ENCODE data around the gene QRICH2.

The QRICH2 gene

GRCh38 chr17:76329664-76330063 is 21.6 kb upstream of the QRICH2 start:
- TF ChIP-seq, protein P1, sequence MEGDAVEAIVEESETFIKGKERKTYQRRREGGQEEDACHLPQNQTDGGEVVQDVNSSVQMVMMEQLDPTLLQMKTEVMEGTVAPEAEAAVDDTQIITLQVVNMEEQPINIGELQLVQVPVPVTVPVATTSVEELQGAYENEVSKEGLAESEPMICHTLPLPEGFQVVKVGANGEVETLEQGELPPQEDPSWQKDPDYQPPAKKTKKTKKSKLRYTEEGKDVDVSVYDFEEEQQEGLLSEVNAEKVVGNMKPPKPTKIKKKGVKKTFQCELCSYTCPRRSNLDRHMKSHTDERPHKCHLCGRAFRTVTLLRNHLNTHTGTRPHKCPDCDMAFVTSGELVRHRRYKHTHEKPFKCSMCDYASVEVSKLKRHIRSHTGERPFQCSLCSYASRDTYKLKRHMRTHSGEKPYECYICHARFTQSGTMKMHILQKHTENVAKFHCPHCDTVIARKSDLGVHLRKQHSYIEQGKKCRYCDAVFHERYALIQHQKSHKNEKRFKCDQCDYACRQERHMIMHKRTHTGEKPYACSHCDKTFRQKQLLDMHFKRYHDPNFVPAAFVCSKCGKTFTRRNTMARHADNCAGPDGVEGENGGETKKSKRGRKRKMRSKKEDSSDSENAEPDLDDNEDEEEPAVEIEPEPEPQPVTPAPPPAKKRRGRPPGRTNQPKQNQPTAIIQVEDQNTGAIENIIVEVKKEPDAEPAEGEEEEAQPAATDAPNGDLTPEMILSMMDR (IDR thresholded peaks at IDR 0.05; ENCODE audit: low read depth, low read length, missing control alignments): no peak
- DNase-seq (ENCODE audit: extremely low read depth, low read depth): no peak
- H3K4me3 ChIP-seq (replicated peaks; ENCODE audit: low read depth, low read length): no peak overlapping the region

GRCh38 chr17:76327696-76328095 is 19.6 kb upstream of the QRICH2 start:
- TF ChIP-seq, protein P1 (IDR thresholded peaks at IDR 0.05; ENCODE audit: low read depth, low read length, missing control alignments): no peak
- DNase-seq (ENCODE audit: extremely low read depth, low read depth): no peak
- no peak overlapping the region for H3K4me3 ChIP-seq (replicated peaks; ENCODE audit: low read depth, low read length)

DNA sequence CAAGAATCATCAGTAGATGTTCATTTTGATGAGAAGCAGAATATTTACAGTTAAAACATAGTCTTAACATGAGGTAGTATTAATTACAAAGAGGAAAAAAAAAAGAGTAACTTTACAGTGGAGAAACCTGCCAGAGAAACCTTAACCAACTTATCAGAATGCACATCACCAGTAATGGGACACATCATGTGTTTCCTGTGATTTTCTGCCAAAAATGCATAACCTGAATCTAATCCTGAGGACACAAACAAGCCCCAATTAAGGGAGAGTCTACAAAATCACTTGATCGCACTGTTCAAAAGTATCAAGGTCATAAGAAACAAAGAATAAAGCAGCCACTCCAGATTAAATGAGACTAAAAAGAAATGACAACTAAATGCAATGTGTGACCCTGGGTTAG is 18.2 kb upstream of the QRICH2 start:
- no peak for DNase-seq (ENCODE audit: extremely low read depth, low read depth)
- TF ChIP-seq, protein P1 (IDR thresholded peaks at IDR 0.05; ENCODE audit: low read depth, low read length, missing control alignments): no peak
- no peak overlapping the region for H3K4me3 ChIP-seq (replicated peaks; ENCODE audit: low read depth, low read length)

DNA sequence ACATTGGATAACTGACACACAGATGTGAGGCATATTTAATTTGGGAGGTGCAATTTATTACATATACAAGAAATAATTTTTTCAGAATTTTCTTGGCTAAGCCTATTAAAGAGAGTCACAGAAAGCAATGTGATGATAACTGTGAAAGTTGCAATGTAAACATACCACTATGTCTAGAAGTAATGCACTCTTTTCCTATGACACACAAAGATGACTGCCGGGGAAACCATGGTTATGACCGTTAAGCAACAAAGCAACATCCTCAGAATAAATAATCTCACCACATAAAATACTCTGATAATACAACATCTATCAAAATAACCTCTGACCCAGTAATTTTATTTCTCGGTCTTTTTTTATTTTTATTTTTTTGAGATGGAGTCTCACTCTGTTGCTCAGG is 10.5 kb upstream of the QRICH2 start:
- TF ChIP-seq, protein P1 (IDR thresholded peaks at IDR 0.05; ENCODE audit: low read depth, low read length, missing control alignments): no peak
- H3K4me3 ChIP-seq (replicated peaks; ENCODE audit: low read depth, low read length): no peak overlapping the region
- no peak for DNase-seq (ENCODE audit: extremely low read depth, low read depth)

DNA sequence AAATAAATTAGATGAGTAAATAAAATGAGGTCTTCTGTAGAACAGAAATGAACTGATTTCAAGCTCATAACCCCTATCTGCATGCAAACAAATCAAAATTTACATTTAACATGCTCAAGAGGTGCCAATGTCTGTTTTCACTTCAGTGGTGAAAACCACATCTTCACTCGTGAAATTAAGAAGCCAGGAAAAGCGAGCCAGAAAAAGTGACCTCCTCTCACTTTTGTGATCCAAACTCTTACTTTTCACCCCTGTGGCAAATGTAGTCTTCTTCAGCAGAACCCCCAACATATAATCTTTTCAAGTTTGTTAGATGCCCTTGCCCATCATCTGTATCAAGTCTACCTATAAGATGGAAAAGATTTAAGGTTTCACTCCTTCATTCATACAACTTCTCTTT is 9.5 kb upstream of the QRICH2 start:
- no peak for DNase-seq (ENCODE audit: extremely low read depth, low read depth)
- TF ChIP-seq, protein P1 (IDR thresholded peaks at IDR 0.05; ENCODE audit: low read depth, low read length, missing control alignments): no peak
- H3K4me3 ChIP-seq (replicated peaks; ENCODE audit: low read depth, low read length): no peak overlapping the region

DNA sequence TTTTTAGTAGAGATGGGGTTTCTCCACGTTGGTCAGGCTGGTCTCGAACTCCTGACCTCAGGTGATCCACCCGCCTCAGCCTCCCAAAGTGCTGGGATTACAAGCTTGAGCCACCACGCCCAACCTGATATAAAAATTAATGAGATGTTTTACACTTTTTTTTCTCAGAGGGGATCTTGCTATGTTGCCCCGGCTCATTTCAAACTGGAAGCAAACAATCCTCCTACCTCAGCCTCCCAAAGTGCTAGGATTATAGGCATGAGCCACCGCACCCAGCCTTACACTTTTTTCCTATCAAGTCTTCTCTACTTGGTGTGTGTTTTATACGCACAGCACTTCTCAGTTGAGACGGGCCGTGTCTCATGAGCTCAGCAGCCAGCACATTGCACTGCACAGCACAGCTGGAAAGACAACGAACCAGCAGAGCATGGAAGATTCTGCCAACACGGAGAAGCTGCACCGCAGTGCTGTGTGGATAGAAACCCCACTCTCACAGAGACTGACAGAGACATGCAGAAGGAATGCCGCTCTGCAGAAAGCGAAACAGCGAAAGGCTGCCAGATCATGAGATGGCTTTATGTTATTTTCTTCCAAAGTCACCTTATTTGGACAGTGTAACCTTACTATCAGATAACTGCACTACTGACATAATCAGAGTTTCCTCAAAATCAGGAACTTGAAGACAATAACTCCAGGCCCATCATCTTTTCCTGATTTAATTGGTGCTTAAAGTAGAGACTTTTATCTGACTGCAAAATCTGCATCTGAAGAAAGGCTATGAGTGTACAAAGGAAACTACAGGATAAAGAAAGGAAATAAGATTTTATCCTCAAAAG is 6.5 kb upstream of the QRICH2 start:
- TF ChIP-seq, protein P1 (IDR thresholded peaks at IDR 0.05; ENCODE audit: low read depth, low read length, missing control alignments): no peak
- DNase-seq (ENCODE audit: extremely low read depth, low read depth): no peak
- no peak overlapping the region for H3K4me3 ChIP-seq (replicated peaks; ENCODE audit: low read depth, low read length)

Data from HFF-Myc (cell line).